Neuronal stem cell (in vitro differentiated cells): ENCODE data around the gene CLASP1.

Experiments
- DNase-seq: peaks from one replicate; pipeline ENCODE4 v3.0.0-alpha.2; 2013; ENCODE audit warnings: low spot score
- H2AFZ ChIP-seq: one replicate; pipeline ENCODE4 v1.6.1; 2013; ENCODE audit warnings: mild to moderate bottlenecking, low read length, inconsistent platforms
- H2AK5ac ChIP-seq: 2 replicates; pipeline ENCODE4 v1.6.1; 2013; ENCODE audit warnings: low read depth, mild to moderate bottlenecking, inconsistent platforms, low read length, moderate library complexity, mixed read lengths
- H2BK120ac ChIP-seq: 2 replicates; pipeline ENCODE4 v1.6.1; 2013; ENCODE audit warnings: low read depth, mild to moderate bottlenecking, inconsistent platforms, low read length, moderate library complexity, mixed read lengths
- H2BK12ac ChIP-seq: one replicate; pipeline ENCODE4 v1.6.1; 2013; ENCODE audit warnings: low read length, inconsistent platforms
- H2BK15ac ChIP-seq: 2 replicates; pipeline ENCODE4 v1.6.1; 2013; ENCODE audit warnings: mild to moderate bottlenecking, low read length, inconsistent platforms, mixed read lengths
- H2BK5ac ChIP-seq: one replicate; pipeline ENCODE4 v1.6.1; 2013; ENCODE audit warnings: inconsistent platforms, mild to moderate bottlenecking, low read length, moderate library complexity
- H3K14ac ChIP-seq: one replicate; pipeline ENCODE4 v1.6.1; 2013; ENCODE audit warnings: low read length, inconsistent platforms
- H3K18ac ChIP-seq: 2 replicates; pipeline ENCODE4 v1.6.1; 2013; ENCODE audit warnings: low read length, inconsistent platforms
- H3K23ac ChIP-seq: 2 replicates; pipeline ENCODE4 v1.6.1; 2013; ENCODE audit warnings: low read depth, mild to moderate bottlenecking, mixed read lengths, low read length, inconsistent platforms; ENCODE audit not compliant: poor library complexity
- H3K27ac ChIP-seq: replicated peaks from 3 replicates; pipeline ENCODE4 v1.5.1; 2013; ENCODE audit warnings: low read length, inconsistent platforms
- H3K27me3 ChIP-seq, 3 experiments: 2 replicates each; pipeline ENCODE4 v1.6.1; 2013; ENCODE audit warnings: low read length in 3 of 3, mild to moderate bottlenecking in 2 of 3, inconsistent platforms in 1 of 3, low read depth in 1 of 3, mixed read lengths in 1 of 3, moderate library complexity in 1 of 3; ENCODE audit not compliant: control insufficient read depth in 3 of 3, insufficient read depth in 3 of 3
- H3K36me3 ChIP-seq, 2 donors: replicated peaks in 1 of 2; 2 replicates each; pipeline ENCODE4 v1.6.1; 2013; ENCODE audit warnings: low read length in 2 of 2; ENCODE audit not compliant: control insufficient read depth in 2 of 2, insufficient read depth in 2 of 2
- H3K4ac ChIP-seq: 2 replicates; pipeline ENCODE4 v1.6.1; 2013; ENCODE audit warnings: inconsistent platforms, mild to moderate bottlenecking, low read length, moderate library complexity
- H3K4me1 ChIP-seq, 2 donors: 1 replicate in 1 of 2; 2 replicates in 1 of 2; pipeline ENCODE4 v1.6.1; 2013; ENCODE audit warnings: low read length in 2 of 2, low read depth in 1 of 2; ENCODE audit not compliant: control insufficient read depth in 2 of 2, insufficient read depth in 1 of 2
- H3K4me2 ChIP-seq: one replicate; pipeline ENCODE4 v1.6.1; 2013; ENCODE audit warnings: mild to moderate bottlenecking, low read length, inconsistent platforms; ENCODE audit not compliant: insufficient read depth, poor library complexity, severe bottlenecking
- H3K4me3 ChIP-seq, 2 donors: 2 replicates each; pipeline ENCODE4 v1.5.1; 2013; ENCODE audit warnings: low read length in 2 of 2, mild to moderate bottlenecking in 2 of 2, inconsistent platforms in 1 of 2, moderate library complexity in 1 of 2
- H3K79me1 ChIP-seq: one replicate; pipeline ENCODE4 v1.6.1; 2013; ENCODE audit warnings: low read depth, mild to moderate bottlenecking, inconsistent platforms, low read length, moderate library complexity
- H3K9ac ChIP-seq: one replicate; pipeline ENCODE4 v1.6.1; 2013; ENCODE audit warnings: mild to moderate bottlenecking, low read depth, low read length, inconsistent platforms; ENCODE audit not compliant: poor library complexity
- H3K9me3 ChIP-seq, 2 donors: replicated peaks in 1 of 2; 2 replicates each; pipeline versions ENCODE3 to v1.6.1; 2013; ENCODE audit warnings: low read length in 2 of 2, mild to moderate bottlenecking in 2 of 2, inconsistent platforms in 1 of 2, low read depth in 1 of 2, mixed read lengths in 1 of 2, moderate library complexity in 1 of 2; ENCODE audit not compliant: control insufficient read depth in 2 of 2, insufficient read depth in 1 of 2
- H4K8ac ChIP-seq: one replicate; pipeline ENCODE4 v1.6.1; 2013; ENCODE audit warnings: low read depth, mild to moderate bottlenecking, inconsistent platforms, low read length, moderate library complexity
- H4K91ac ChIP-seq: one replicate; pipeline ENCODE4 v1.6.1; 2013; ENCODE audit warnings: low read length, low read depth, mild to moderate bottlenecking, inconsistent platforms; ENCODE audit not compliant: poor library complexity
- WGBS, 2 donors: extraction: QIAGEN DNeasy Blood & Tissue Kit; methylation state at CpG; one replicate each; pipeline ENCODE4 v1.1.7; 2013; ENCODE audit warnings: missing lambda C conversion rate in 2 of 2, mixed read lengths in 1 of 2; ENCODE audit not compliant: insufficient read length in 2 of 2, insufficient replicate concordance in 1 of 2; ENCODE audit errors: extremely low coverage in 2 of 2; 5-methylcytosine and 5-hydroxymethylcytosine counted together

The CLASP1 gene

GRCh38 chr2:121598087-121598486, 51.2 kb downstream of the CLASP1 start:
- Histone ChIP-seq H2AFZ (no peak overlapping the region), H3K4me1 (peaks cover 0 to 5% of the 10 kb centered on the region in 2 donors), H3K14ac (no peak overlapping the region), H3K23ac (no peak overlapping the region), H3K9me3 (peaks cover 0 to 7% of the 10 kb centered on the region in 2 donors), H2BK5ac (no peak overlapping the region), H2BK15ac (no peak overlapping the region), H2BK12ac (no peak overlapping the region), H3K4me3 (no peak overlapping the region), H3K79me1 (no peaks in the 10 kb centered on the region), H3K9ac (no peak overlapping the region), H3K27me3 (no peaks in the 10 kb centered on the region), H3K18ac (no peak overlapping the region), H3K4me2 (no peak overlapping the region), H4K91ac (no peak overlapping the region), H2BK120ac (no peak overlapping the region), H2AK5ac (no peak overlapping the region), H3K4ac (no peak overlapping the region), H4K8ac (no peak overlapping the region), H3K36me3 (peaks cover 0 to 38% of the 10 kb centered on the region in 2 donors), H3K27ac (no peak overlapping the region)
- DNase-seq = no peak
- no CpG with 5 or more reads among the region's 2 CpGs for WGBS, 2 donors

DNA sequence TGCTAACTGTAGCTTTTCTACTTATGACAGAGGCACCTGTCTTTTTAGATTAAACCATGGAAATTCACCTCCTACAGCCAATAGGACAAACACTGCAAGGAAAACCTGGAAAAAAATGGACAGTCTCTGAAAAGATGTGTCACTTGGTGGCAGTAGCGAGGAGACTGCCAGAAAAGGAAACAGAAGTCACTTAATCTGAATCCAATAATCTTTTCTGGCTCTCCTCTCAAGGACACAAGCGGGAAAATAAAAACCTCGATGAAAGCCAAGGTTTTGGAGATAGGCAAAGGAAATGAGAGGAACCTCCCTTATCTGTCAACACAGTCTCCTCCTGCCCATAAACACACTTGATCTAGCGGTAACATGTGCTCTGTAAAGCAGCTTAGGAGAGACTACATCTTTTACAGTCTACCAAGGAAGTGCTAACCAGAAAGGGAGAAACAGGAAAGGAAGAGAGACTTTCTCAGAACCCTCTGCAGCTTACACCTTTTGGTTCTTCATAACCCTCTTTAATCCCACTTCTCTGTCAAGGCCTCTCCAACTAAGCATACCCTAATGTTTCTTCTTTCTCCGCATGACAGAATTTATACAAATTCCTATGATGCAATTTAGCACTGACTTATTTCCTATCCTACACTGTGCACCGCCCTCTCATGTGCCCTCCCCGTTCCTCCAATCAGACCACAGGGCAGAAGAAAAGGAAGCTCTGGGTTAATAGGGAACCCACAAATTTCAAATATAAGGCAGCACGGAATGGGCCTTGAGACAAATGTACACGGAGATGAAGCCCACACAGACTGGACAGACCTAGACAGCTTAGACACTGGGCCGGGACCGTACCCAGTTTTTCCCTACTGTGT, 52.8 kb downstream of the CLASP1 start:
- WGBS, 2 donors = no CpG with 5 or more reads among the region's 11 CpGs
- Histone ChIP-seq H3K4ac (no peak overlapping the region), H3K4me2 (no peak overlapping the region), H2BK5ac (no peak overlapping the region), H3K9me3 (no peaks in the 10 kb centered on the region), H2BK120ac (no peak overlapping the region), H2AK5ac (no peak overlapping the region), H3K79me1 (no peaks in the 10 kb centered on the region), H4K8ac (no peak overlapping the region), H2BK12ac (no peak overlapping the region), H2BK15ac (no peak overlapping the region), H3K9ac (no peak overlapping the region), H3K36me3 (peaks cover 0 to 26% of the 10 kb centered on the region in 2 donors), H3K14ac (no peak overlapping the region), H3K18ac (no peak overlapping the region), H3K4me1 (peaks cover 0 to 5% of the 10 kb centered on the region in 2 donors), H2AFZ (no peak overlapping the region), H4K91ac (no peak overlapping the region), H3K27ac (no peak overlapping the region), H3K4me3 (no peak overlapping the region), H3K27me3 (no peaks in the 10 kb centered on the region), H3K23ac (no peak overlapping the region)
- DNase-seq = no peak

DNA sequence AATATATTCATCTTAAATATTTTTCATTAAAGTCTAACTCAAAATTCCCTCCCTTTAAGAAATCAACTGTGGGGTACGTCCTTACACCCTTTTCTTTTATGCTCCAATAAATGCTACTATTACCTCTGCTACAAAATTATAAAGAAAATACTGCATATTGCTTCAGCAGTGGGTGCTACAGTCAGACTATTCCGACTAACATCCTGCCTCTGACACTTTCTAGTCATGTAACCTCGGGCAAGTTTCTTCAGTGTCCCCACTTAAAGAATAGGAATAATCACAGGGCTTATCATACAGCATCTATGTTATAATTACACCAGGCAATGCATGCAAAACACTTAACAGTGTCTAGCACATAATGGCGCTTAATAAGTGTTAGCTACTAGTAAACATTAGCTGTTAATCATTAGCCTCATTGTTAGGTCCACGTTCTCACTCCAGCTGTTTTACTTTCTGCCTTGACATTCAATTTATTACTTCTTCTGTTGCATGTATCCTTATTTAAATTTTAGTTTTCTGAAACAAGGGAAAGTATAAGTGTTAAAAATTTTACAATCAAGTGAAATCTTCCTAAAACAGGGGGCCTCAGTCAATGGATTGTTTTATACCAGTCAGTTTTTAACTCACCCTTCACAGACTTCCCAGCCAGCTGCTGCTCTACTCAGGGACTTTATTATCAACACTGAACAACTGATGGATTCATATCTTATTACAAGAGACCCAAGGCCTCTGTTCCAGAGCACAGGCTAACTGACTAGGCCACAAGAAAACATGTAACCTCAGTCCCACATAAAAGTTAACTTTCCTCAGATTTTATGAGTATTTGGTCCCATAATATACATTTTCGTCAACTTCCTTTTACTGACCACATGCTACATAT, 54.0 kb downstream of the CLASP1 start:
- no peak for DNase-seq
- Histone ChIP-seq H2AK5ac (no peak overlapping the region), H3K23ac (no peak overlapping the region), H2BK5ac (no peak overlapping the region), H3K14ac (no peak overlapping the region), H3K4ac (no peak overlapping the region), H4K91ac (no peak overlapping the region), H3K79me1 (no peaks in the 10 kb centered on the region), H3K9me3 (no peaks in the 10 kb centered on the region), H3K18ac (no peak overlapping the region), H4K8ac (no peak overlapping the region), H3K4me2 (no peak overlapping the region), H3K9ac (no peak overlapping the region), H3K27ac (no peak overlapping the region), H2BK15ac (no peak overlapping the region), H3K4me3 (no peak overlapping the region), H2BK12ac (no peak overlapping the region), H3K27me3 (no peaks in the 10 kb centered on the region), H3K36me3 (peaks cover 0 to 18% of the 10 kb centered on the region in 2 donors), H2BK120ac (no peak overlapping the region), H2AFZ (no peak overlapping the region), H3K4me1 (peaks cover 0 to 5% of the 10 kb centered on the region in 2 donors)
- WGBS, 2 donors = no CpG with 5 or more reads among the region's 6 CpGs

DNA sequence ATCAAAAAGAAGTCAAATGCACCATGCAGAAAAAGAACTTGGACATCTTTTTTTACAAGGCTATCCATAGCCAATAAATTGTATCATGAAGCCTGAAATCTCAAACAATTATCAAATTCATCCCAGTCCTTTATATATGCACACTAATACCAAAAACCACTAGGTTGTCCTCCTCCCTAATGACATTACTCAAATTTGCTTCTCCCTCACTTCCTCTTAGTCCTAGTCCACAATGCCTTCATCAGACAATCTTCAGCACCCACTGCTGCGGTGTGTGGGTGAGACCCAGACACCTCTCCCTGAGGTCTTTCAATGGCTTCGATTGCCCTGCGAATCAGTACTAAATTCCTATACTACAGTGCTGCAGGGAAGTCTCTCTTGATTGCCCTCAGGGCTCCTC, 58.1 kb downstream of the CLASP1 start:
- Histone ChIP-seq H3K4me3 (no peak overlapping the region), H2BK12ac (no peak overlapping the region), H2AFZ (no peak overlapping the region), H3K18ac (no peak overlapping the region), H4K91ac (no peak overlapping the region), H3K4ac (no peak overlapping the region), H3K27me3 (no peaks in the 10 kb centered on the region), H2BK120ac (no peak overlapping the region), H2AK5ac (no peak overlapping the region), H3K27ac (no peak overlapping the region), H3K79me1 (peaks cover 2% of the 10 kb centered on the region), H3K36me3 (peaks cover 0 to 22% of the 10 kb centered on the region in 2 donors), H2BK15ac (no peak overlapping the region), H4K8ac (no peak overlapping the region), H3K9me3 (no peaks in the 10 kb centered on the region), H3K4me2 (no peak overlapping the region), H3K23ac (no peak overlapping the region), H3K14ac (no peak overlapping the region), H3K4me1 (peaks cover 0 to 4% of the 10 kb centered on the region in 2 donors), H2BK5ac (no peak overlapping the region), H3K9ac (no peak overlapping the region)
- WGBS, 2 donors = no CpG with 5 or more reads among the region's 3 CpGs
- no peak for DNase-seq
